Measurements from ENCODE around the gene CD2AP.

The CD2AP gene

GRCh38 chr6:47648031-47648430, 170.4 kb downstream of the CD2AP start:
- DNase-seq: no peak

- no peak for DNase-seq
These were observed 173.2 kb downstream of the CD2AP start for GRCh38 chr6:47650553-47651432.

GRCh38 chr6:47651505-47651944, 173.9 kb downstream of the CD2AP start:
- DNase-seq: no peak

- no peak for DNase-seq
These were observed 176.1 kb downstream of the CD2AP start for GRCh38 chr6:47653706-47654105.

GRCh38 chr6:47654255-47654654, 176.7 kb downstream of the CD2AP start:
- no peak for DNase-seq

GRCh38 chr6:47655719-47656595, 178.4 kb downstream of the CD2AP start:
- DNase-seq: no peak

GRCh38 chr6:47661960-47662359, 184.4 kb downstream of the CD2AP start:
- no peak for DNase-seq

- no peak for DNase-seq
These were observed 186.1 kb downstream of the CD2AP start for GRCh38 chr6:47663462-47664216.

GRCh38 chr6:47665112-47665511, 187.5 kb downstream of the CD2AP start:
- DNase-seq: no peak

GRCh38 chr6:47669684-47670513, 192.3 kb downstream of the CD2AP start:
- no peak for DNase-seq

GRCh38 chr6:47670851-47671250, 193.3 kb downstream of the CD2AP start:
- no peak for DNase-seq

GRCh38 chr6:47671777-47672176, 194.2 kb downstream of the CD2AP start:
- no peak for DNase-seq

GRCh38 chr6:47672816-47673215, 195.2 kb downstream of the CD2AP start:
- no peak for DNase-seq

GRCh38 chr6:47674673-47675072, 197.1 kb downstream of the CD2AP start:
- no peak for DNase-seq

All from SIG-M5 (cell line).